T-helper 22 cell (primary cell): Measurements from ENCODE around the gene ENTPD1.
"Not testable (repeated sequence)": the region's sequence is repeated elsewhere in the genome, so short reads cannot be mapped to it uniquely, and the experiment has no call there.

Experiments
- DNase-seq: peaks from one replicate; pipeline ENCODE4 v3.0.0-alpha.2; 2020; ENCODE audit warnings: low read depth

ENTPD1 gene

DNA sequence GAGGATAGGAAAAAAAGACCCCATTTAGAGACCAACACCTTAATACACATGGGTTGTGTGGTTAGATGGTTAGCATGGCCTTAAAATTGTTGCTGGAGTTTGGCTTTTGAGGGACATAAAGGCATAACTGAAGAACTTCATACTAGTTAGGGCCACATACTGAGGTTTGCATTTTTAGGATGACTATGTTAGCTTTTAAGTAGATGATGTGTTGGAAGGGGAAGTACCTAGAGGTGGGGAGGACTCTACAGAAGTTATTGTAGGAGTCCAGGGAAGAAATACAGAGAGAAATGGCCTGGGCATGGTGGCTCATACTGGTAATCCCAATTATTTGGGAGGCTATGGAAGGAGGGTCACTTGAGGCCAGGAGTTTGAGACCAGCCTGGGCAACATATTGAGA lies 40.5 kb downstream of the ENTPD1 start:
- DNase-seq = no peak

DNA sequence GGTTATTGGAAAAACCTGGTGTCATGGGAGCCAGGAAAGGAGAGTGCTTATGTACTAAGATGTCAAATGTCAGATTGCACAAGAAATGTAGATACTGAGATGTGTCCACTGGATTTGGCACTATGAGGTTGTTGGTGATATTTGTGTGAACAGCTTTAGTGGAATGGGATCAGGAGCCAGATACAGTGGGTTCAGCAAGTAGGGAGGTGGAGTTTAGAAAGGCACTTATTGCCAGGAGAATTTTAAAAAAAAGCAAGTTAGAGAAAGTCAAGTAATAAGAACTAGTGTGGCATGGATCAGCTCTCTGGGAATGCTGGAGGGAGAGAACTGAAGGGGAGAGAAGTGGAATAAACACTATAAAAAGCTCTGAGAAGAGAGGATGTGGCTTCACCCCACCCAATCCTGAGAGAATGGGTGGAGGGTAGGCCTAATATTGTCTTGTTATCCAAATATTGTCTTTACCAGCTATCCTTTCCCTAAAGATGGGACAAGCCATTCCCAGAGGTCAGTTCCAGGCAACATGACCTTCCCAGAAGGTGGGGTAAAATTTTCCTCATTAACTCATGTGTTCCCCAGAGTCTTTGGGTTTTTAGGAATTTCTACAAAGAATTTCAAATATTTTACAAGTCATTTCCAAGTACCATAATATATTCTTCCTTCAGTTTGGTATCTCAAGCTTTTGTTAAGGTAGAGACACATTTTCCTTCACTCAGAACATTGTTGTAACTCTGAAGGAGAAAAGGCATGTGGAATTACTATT lies 42.3 kb downstream of the ENTPD1 start:
- no peak for DNase-seq

DNA sequence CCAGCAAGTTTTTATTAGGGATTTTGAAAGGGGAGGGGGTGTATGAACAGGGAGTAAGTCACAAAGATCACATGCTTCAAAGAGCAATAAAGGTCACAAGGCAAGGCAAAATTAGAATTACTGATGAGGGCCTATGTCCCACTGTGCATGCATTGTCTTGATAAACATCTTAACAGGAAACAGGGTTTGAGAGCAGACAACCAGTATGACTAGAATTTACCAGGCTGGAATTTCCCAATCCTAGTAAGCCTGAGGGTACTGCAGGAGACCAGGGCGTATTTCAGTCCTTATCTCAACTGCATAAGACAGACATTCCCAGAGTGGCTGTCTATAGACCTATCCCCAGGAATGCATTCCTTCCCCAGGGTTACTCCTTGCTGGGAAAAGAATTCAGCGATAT lies 44.3 kb downstream of the ENTPD1 start:
- not testable (repeated sequence) for DNase-seq

DNA sequence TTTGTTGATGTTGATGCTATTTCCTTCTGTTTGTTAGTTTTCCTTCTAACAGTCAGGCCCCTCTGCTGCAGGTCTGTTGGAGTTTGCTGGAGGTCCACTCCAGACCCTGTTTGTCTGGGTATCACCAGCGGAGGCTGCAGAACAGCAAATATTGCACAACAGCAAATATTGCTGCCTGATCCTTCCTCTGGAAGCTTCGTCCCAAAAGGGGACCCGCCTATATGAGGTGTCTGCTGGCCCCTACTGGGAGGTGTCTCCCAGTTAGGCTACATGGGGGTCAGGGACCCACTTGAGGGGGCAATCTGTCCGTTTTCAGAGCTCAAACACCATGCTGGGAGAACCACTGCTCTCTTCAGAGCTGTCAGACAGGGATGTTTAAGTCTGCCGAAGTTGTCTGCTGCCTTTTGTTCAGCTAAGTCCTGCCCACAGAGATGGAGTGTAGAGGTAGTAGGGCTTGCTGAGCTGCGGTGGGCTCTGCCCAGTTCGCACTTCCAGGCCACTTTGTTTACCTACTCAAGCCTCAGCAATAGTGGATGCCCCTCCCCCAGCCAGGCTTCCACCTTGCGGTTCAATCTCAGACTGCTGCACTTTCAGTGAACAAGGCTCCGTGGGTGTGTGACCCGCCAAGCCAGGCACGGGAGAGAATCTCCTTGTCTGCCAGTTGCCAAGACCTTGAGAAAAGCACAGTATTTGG lies 50.9 kb downstream of the ENTPD1 start:
- not testable (repeated sequence) for DNase-seq

DNA sequence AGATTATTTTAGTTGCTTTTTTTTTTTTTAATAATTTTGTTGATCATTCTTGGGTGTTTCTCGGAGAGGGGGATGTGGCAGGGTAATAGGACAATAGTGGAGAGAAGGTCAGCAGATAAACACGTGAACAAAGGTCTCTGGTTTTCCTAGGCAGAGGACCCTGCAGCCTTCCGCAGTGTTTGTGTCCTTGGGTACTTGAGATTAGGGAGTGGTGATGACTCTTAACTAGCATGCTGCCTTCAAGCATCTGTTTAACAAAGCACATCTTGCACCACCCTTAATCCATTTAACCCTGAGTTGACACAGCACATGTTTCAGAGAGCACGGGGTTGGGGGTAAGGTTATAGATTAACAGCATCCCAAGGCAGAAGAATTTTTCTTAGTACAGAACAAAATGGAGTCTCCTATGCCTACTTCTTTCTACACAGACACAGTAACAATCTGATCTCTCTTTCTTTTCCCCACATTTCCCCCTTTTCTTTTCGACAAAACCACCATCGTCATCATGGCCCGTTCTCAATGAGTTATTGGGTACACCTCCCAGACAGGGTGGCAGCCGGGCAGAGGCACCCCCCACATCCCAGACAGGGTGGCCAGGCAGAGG lies 52.8 kb downstream of the ENTPD1 start:
- not testable (repeated sequence) for DNase-seq

DNA sequence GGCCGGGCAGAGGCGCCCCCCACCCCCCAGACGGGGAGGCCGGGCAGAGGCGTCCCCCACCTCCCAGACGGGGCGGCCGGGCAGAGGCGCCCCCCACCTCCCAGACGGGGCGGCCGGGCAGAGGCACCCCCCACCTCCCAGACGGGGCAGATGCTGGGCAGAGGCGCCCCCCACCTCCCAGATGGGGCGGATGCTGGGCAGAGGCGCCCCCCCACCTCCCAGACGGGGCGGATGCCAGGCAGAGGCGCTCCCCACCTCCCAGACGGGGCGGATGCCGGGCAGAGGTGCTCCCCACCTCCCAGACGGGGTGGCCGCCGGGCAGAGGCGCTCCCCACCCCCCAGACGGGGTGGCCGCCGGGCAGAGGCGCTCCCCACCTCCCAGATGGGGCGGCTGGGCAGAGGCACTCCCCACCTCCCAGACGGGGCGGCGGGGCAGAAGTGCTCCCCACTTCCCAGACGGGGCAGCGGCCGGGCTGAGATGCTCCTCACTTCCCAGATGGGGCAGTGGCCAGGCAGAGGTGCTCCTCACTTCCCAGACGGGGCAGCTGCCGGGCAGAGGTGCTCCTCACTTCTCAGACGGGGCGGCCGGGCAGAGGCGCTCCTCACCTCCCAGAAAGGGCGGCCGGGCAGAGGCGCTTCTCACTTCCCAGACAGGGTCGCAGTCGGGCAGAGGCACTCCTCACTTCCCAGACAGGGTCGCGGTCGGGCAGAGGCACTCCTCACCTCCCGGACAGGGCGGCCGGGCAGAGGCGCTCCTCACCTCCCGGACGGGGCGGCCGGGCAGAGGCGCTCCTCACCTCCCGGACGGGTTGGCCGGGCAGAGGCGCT lies 53.6 kb downstream of the ENTPD1 start:
- no peak for DNase-seq

DNA sequence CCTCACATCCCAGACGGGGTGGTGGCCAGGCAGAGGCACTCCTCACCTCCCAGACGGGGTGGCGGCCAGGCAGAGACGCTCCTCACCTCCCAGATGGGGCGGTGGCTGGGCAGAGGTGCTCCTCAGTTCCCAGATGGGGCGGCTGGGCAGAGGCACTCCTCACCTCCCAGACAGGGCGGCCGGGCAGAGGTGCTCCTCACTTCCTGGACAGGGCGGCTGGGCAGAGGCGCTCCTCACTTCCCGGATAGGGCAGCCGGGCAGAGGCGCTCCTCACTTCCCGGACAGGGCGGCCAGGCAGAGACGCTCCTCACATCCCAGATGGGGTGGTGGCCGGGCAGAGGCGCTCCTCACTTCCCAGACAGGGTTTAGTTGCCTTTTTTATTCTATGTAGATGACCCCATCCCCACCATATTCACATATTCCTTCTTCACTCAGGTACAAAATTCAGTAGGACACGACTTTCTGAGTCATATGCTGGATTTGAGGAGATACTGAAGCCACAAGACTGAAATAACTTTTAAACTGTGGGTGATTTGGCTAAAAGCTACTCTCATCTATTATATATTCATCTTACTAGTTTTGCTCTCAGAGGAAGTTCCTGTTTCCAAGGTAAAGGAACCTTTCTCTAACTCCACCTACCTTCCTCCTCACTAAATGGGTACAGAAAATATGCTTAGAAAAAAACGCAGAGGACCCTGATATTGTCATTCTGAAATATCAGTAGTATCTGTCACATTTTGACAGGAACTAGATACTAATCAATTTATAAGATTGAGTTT lies 54.4 kb downstream of the ENTPD1 start:
- DNase-seq = no peak

DNA sequence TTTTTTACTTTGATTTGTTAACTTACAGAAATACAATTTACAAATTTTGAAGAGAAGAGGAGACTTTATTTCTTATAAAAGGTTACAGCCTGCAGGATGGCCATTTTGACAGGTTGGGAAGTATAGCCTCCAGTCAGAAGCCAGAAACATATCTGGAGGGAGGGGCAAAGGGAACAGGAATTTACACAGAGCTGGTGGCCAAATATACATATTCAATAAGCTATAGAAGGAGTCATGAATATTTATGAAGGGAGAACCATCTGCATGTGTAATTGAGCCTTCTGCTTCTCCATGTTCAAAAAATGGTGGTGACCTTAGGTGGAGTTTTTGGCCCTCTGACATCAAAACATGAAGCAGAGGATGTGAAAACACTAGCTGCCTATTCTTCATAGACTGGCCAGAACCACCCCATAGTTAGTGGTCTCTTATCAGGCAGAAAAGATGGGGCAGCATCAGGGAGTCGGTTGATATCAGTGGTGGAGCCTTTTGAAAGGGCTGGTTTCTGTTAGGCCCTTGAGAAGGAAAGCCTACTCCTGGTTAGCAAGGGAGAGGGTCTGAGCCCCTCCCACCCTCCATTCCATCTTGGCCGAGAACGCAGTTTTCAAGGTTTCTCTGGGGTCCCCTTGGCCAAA lies 57.2 kb downstream of the ENTPD1 start:
- DNase-seq = no peak

DNA sequence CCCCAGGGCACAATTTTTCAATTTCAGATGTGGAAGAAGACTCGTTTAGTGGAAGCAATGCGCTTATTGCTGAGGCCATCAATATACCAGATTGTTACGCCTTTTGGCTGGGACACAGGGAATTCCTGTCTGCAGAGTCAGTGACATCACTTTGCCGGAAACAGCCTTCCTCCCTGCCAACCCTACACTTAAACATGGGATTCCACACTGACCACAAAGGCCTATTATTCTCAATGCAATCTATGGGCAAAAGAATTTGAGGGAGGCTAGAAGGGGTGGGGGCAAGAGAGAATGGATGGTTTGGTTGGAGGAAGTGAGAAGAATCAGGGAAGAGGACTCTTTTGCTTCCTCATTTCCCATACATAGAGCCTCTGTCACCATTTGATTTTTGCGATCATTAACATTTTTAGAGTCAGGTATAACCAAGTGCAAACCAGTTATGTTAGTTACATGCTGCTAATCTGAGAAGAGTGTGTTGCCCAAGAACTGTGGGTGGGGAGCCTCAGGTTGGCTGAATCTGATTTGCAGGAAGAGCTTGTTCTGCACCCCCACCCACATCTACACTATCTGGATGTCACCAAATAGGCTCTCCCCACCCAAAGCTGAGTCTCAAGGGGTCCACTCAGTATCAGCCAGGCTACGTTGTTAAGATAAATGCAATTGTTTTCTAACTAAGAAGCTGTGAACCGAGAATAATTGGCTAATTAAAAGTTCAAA lies 58.2 kb downstream of the ENTPD1 start:
- no peak for DNase-seq

DNA sequence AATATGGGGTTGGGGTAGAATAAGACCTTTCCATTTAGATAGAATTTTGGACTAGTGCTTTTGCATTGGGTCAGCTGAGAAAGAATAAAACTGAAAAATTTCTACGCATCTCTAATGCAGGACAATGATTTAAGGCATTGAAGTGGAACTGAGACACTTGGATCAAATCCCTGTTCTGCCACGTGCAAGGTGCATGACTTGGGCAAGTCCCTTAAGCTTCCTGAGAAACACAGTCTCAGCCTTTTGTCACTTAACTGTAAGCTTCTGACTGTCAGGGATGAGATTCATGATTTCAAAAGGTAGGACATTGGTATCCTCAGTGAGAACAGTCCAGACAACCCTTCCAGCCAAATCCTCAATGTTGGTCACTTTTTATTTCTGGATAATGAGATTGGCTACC lies 59.2 kb downstream of the ENTPD1 start:
- no peak for DNase-seq

DNA sequence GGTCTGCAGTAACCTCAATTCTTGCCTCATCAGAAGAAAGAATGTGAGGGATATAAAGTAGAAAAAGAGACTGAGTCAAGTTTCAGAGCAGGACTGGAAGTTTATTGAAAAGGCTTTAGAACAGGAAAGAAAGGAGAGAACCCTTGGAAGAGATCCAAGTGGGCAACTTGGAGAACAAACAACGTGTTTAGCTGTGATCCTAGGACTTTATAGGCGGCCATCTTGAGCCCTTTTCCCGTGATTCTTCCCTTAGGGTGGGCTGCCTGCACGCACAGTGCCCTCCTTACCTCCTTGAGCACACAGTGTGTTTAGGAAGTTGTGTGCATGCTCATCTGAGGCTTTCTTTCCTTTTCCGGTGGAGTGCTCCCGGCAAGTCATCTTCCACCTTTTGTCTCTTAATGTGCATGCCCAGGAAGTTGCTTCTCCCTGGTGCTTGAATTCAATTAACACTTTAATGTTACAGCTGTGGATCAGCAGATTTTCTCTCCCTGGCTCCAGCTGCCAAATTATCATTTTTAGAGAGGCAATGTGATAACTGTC lies 59.8 kb downstream of the ENTPD1 start:
- DNase-seq = no peak

DNA sequence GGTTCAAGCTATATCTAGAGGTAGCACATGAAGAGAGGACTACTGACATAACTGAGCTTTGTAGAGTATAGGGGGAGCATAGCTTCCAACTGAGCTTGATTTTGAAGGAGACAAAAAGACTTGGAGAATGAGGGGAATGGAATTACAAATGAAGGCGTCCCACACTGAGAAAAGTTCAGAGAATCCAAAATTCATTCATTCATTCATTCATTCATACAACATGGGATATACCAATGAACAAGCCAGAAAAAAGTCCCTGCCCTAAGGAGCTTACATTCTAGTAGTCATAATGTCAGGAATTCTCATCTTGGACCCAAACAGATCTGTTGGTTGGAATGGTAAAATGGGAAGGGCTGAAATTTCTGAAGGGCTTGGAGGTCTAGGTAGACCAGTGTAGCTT lies 62.0 kb downstream of the ENTPD1 start:
- DNase-seq = no peak

DNA sequence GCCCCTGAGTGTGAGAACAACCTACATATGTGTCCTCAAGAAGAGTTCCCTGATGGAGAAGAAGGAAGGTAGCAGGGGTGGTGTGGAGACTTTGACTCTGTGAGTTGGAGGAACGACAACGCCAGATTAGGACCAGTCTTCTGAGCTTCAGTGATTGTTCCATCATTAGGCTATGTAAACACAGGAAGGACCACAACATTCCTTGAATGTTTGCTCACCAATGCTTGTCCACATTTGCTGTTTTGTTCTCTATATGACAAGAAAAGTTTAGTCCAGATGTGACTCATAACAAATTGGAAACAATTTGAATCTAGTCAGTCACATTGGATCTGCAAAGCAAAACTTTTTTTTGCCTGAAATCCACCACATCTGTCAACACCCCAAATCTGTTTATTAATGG lies 62.7 kb downstream of the ENTPD1 start:
- DNase-seq = no peak

DNA sequence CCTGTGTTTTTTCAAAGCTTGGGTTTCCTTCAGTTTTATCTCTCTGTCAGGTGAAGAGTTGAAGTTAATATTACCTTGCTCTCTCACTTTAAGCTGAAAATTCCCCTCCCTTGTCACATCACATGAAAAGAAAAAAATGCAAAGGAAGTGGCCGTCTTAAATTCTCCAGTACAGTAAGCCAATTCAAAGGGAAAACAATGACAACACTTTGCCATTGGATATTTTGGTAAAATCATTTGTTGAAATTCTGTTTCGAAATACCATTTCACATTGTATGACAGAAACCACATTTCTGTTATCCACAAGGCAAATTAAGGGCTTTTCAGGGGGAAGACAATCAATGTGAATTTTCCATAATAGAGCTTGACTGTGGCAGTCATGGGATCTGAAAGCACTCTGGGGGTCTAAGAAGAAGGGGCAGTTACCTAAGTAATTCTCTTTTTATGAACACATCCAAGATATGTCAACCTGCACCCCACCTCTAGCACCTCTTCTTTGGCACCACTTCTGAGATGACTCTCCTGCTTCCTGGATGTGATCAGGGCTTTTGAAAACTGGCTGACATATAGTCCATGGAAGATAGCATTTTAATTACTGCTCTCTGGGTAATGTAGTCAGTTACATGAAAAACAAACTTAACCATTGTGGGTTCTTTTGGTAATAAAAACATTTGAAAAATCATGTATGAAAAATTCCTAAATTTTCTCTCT lies 63.8 kb downstream of the ENTPD1 start:
- no peak for DNase-seq

DNA sequence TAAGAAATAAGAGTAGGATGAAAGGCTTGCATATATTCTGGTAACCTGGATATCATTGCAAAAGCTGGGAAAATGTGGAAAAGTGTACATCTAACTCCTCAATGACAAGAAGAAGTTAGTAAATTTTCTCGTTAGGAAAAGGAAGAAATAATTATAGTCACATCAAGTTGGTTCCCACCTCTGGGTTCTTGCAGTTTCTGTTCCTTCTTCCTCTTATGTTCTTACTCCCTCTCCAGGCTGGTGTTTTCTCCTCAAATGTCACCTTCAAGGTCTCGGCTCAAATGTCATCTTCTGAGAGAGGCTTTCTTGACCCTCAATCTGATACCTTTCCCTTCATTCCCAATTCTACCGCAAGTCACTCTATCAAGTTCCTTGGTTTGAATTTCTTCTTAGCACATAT lies 64.4 kb downstream of the ENTPD1 start:
- DNase-seq = no peak

DNA sequence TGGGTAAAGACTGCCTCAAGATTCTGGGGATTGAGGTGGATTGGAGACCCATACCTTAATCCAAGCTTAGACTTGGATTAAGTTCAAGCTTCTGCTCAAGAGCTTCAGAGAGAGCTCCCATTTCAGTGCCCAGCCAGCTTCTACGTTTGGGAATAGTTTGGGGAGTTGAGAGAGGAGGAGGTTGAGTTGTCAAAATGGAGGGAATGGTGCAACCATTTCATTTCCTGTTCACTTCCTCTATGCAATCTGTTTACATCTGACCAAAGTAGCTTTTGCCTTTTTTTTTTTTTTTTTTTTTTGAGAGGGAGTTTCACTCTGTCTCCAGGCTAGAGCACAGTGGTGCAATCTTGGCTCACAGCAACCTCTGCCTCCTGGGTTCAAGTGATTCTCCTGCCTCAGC lies 65.8 kb downstream of the ENTPD1 start:
- DNase-seq = no peak

DNA sequence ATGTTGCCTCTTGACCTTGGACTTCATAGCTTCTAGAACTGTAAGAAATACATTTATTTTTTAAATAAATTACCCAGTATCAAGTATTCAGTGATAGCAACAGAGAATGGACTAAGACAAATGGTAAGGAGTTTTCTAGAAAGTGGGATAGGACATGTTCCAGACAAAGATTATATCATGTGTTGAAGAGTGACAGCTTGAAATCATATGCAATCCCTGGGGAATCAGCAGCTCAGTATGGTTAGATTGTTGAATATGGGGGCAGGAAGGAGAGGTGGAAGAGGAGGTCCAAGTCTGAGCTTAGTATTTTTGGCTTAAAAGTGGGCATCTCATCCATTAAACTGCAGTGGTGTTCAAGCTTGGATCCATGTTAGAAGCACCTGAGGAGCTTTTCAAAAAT lies 74.1 kb downstream of the ENTPD1 start:
- DNase-seq = no peak

DNA sequence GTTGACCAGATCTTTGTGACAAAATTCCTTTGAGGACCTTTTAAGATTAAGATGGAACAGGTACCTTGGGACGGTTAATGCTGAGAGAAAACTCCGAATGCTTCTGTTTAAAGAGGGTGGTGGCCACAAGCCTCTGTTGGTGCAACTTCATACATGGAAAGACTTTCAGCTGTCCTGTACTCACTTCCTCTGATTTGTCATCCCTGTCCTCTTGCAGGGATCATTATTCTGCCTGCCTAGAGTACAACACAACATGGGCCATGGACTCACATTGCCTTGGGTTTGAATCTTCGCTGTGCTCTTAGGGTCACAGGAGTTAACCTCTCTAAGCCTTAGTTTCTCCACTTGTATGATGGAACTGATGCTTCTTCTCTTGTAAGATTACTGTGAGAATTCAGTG lies 75.1 kb downstream of the ENTPD1 start:
- DNase-seq = no peak

DNA sequence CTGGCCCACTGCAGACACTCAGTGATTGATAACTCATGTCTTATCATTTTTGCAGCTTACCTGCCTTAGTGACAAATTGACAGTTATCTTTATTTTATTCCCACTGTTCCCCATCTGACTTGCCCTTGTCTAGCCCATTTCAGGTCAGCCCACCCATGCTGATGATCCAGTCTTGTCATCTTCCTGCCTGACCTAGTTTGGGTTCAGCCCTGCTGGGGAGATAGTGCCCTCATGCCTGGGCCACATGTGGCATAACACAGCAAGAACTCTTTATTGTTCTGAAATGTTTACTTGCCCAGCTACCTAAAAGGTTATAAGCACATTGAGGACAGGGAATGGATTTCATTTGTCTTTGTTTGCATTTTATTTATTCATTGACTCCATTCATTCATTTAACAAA lies 75.6 kb downstream of the ENTPD1 start:
- no peak for DNase-seq
